DMS114 treated with DMSO at 0.1 percent for 48 hours (cell line): ENCODE measurements around the gene TCF19.
"Not testable (repeated sequence)": the region's sequence is repeated elsewhere in the genome, so short reads cannot be mapped to it uniquely, and the experiment has no call there.

Experiments used
- DNase-seq: peaks from one replicate; lab custom pipeline; 2025; ENCODE audit not compliant: unreplicated experiment; lab: John Stamatoyannopoulos, UW

The TCF19 gene

GRCh38 chr6:31161216-31162126 lies 3.1 kb downstream of the TCF19 start:
- DNase-seq, result no peak

GRCh38 chr6:31162463-31163165 lies 4.2 kb downstream of the TCF19 start:
- no peak for DNase-seq

GRCh38 chr6:31163922-31164321 lies 5.5 kb downstream of the TCF19 start:
- DNase-seq, result no peak

- DNase-seq, result not testable (repeated sequence)
These were observed 6.2 kb downstream of the TCF19 start for GRCh38 chr6:31164475-31165063.

GRCh38 chr6:31165064-31165832 lies 6.9 kb downstream of the TCF19 start:
- DNase-seq, result not testable (repeated sequence)

- no peak for DNase-seq
These were observed 7.6 kb downstream of the TCF19 start for GRCh38 chr6:31165986-31166385.

GRCh38 chr6:31168606-31169005 lies 10.2 kb downstream of the TCF19 start:
- DNase-seq, result no peak

- DNase-seq, result no peak
These were observed 10.9 kb downstream of the TCF19 start for GRCh38 chr6:31169123-31169857.

GRCh38 chr6:31169858-31170599 lies 11.6 kb downstream of the TCF19 start:
- DNase-seq, result not testable (repeated sequence)

GRCh38 chr6:31170600-31170881 lies 12.2 kb downstream of the TCF19 start, which contains the start of gene POU5F1:
Gene POU5F1, minus strand, starts transcription at chr6:31170682. Its CDS starts 62 bp downstream, at chr6:31170620.
- DNase-seq, result no peak

GRCh38 chr6:31170987-31171671 lies 12.7 kb downstream of the TCF19 start:
- no peak for DNase-seq

- DNase-seq, result no peak
These were observed 13.8 kb downstream of the TCF19 start for GRCh38 chr6:31171931-31172905.

GRCh38 chr6:31172973-31173384 lies 14.6 kb downstream of the TCF19 start:
- DNase-seq, result no peak

- DNase-seq, result no peak
These were observed 15.0 kb downstream of the TCF19 start for GRCh38 chr6:31173406-31173805.

- DNase-seq, result no peak
These were observed 16.0 kb downstream of the TCF19 start for GRCh38 chr6:31174378-31174777.

GRCh38 chr6:31175971-31176370 lies 17.6 kb downstream of the TCF19 start:
- no peak for DNase-seq

- DNase-seq, result no peak
These were observed 20.0 kb downstream of the TCF19 start for GRCh38 chr6:31178143-31179041.
